ENCODE results near the gene KDELR1. TPM values are rescaled to one million over a fixed set of nuclear protein-coding genes. Genes with fewer than 3 reads are reported as not detected.

The KDELR1 gene
- total and polyA plus RNA-seq, 9 of the 15 experiments (the other 6 are each of a cell fraction or from before 2014, with no cell fraction given): 6.1 to 165 (median 58.5) TPM

DNA sequence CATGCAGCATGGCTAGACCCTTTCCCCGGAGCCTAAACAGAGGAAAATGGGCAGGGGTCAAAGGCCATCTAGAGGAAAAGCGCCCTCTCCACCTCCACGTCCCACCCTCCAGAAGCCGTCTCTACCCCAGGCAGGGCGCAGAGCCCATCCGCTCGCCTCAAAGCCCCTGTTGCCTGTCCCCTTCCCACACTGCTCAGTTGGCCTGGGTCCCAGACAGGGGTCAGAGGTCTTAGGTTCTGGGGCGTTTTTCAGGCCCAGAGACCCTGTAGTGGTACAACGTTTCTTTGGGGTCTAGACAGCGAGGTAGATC lies 27.9 kb downstream of the KDELR1 start:
- Histone ChIP-seq H3K4me2 (ENCODE audit: insufficient read depth, low read length) (peak overlapping the region; percentile 98), H3K79me2 (ENCODE audit: control insufficient read depth, insufficient read depth, low read length) (peaks cover 4% of the 10 kb centered on the region; the same call in 1 of the 3 replicates), H4K20me1 (replicated peaks; ENCODE audit: control insufficient read depth, insufficient read depth, low read length) (no peaks in the 10 kb centered on the region), H3K9ac (ENCODE audit: insufficient read depth in 1 of 2, low read depth in 2 of 2, low read length in 2 of 2) (peak overlapping the region; percentile 93 to 96), H3K4me3 (peak overlapping the region; percentile 52), H3K9me3 (replicated peaks; ENCODE audit: control insufficient read depth, insufficient read depth, low read depth, low read length) (no peaks in the 10 kb centered on the region), H3K36me3 (ENCODE audit: control insufficient read depth, insufficient read depth, low read length) (peaks cover 3% of the 10 kb centered on the region; the same call in 2 of the 3 replicates), H3K4me1 (replicated peaks in 1 of 2; ENCODE audit: control insufficient read depth in 2 of 2, insufficient read depth in 2 of 2, low read length in 2 of 2) (peaks cover 8 to 25% of the 10 kb centered on the region in 2 experiments), H2AFZ (ENCODE audit: low read depth, low read length) (peak overlapping the region; percentile 93), H3K27ac (ENCODE audit: extremely low read depth, low read depth, low read length) (peak overlapping the region; percentile 96), H3K27me3 (ENCODE audit: control insufficient read depth in 2 of 2, insufficient read depth in 2 of 2, low read length in 2 of 2) (no peaks in the 10 kb centered on the region), H3K9me1 (ENCODE audit: control insufficient read depth, insufficient read depth, low read length) (no peaks in the 10 kb centered on the region)
- in situ Hi-C loops (cut with MboI): no loop called here
- FAIRE-seq: no peak
- peak in 1 of 4 experiments; percentile 23 for DNase-seq (ENCODE audit: extremely low read depth in 1 of 4, low spot score in 3 of 4)
- POLR2A ChIA-PET: interaction anchor here (0.6 to 2.5 kb wide), 14 partner anchors 9 to 1453 kb away, joined by 3 to 13 read pairs (median 4); partner anchors contain the start of gene KDELR1
- BruUV-seq (replicated peaks): TSS peak; percentile 86
- 0% methylated on average over 10 of the region's 10 CpGs for WGBS (ENCODE audit: insufficient coverage, low coverage, missing lambda C conversion rate)
- ATAC-seq: peak; percentile 9
- intact Hi-C loops (cut with micrococcal nuclease): loop anchor here (5.0 kb wide), 1 partner anchor 41 kb away; a partner anchor contains a TSS
- CTCF ChIA-PET (ENCODE audit: low intra/inter-chr PET ratio): no interaction called here
- TF ChIP-seq HDAC1 (IDR thresholded peaks at IDR 0.05): peak in 1 of 2 experiments; percentile 62; a peak in 1 of 4 replicates
- peak; percentile 49 for TF ChIP-seq DPF2 (IDR thresholded peaks at IDR 0.05)
- peak; percentile 10; the same call in 1 of the 2 replicates for TF ChIP-seq CC2D1A (IDR thresholded peaks at IDR 0.05)
- 0 out of 2 replicates have a peak, but pooled peaks have one; percentile 27 for TF ChIP-seq NBN (IDR thresholded peaks at IDR 0.05; ENCODE audit: low read depth)
- TF ChIP-seq, protein P1, sequence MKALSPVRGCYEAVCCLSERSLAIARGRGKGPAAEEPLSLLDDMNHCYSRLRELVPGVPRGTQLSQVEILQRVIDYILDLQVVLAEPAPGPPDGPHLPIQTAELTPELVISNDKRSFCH (CRISPR knock-in tag; IDR thresholded peaks at IDR 0.05): no peak
- TF ChIP-seq, protein P1 (tag; IDR thresholded peaks at IDR 0.05): peak; percentile 17; the same call in 1 of the 2 replicates
- no peak for TF ChIP-seq ZNF696 (CRISPR knock-in tag; conservative IDR thresholded peaks at IDR 0.05)
- no peak for TF ChIP-seq L3MBTL2 (IDR thresholded peaks at IDR 0.05)
- TF ChIP-seq BCOR (IDR thresholded peaks at IDR 0.05): no peak
- TF ChIP-seq, protein P2, sequence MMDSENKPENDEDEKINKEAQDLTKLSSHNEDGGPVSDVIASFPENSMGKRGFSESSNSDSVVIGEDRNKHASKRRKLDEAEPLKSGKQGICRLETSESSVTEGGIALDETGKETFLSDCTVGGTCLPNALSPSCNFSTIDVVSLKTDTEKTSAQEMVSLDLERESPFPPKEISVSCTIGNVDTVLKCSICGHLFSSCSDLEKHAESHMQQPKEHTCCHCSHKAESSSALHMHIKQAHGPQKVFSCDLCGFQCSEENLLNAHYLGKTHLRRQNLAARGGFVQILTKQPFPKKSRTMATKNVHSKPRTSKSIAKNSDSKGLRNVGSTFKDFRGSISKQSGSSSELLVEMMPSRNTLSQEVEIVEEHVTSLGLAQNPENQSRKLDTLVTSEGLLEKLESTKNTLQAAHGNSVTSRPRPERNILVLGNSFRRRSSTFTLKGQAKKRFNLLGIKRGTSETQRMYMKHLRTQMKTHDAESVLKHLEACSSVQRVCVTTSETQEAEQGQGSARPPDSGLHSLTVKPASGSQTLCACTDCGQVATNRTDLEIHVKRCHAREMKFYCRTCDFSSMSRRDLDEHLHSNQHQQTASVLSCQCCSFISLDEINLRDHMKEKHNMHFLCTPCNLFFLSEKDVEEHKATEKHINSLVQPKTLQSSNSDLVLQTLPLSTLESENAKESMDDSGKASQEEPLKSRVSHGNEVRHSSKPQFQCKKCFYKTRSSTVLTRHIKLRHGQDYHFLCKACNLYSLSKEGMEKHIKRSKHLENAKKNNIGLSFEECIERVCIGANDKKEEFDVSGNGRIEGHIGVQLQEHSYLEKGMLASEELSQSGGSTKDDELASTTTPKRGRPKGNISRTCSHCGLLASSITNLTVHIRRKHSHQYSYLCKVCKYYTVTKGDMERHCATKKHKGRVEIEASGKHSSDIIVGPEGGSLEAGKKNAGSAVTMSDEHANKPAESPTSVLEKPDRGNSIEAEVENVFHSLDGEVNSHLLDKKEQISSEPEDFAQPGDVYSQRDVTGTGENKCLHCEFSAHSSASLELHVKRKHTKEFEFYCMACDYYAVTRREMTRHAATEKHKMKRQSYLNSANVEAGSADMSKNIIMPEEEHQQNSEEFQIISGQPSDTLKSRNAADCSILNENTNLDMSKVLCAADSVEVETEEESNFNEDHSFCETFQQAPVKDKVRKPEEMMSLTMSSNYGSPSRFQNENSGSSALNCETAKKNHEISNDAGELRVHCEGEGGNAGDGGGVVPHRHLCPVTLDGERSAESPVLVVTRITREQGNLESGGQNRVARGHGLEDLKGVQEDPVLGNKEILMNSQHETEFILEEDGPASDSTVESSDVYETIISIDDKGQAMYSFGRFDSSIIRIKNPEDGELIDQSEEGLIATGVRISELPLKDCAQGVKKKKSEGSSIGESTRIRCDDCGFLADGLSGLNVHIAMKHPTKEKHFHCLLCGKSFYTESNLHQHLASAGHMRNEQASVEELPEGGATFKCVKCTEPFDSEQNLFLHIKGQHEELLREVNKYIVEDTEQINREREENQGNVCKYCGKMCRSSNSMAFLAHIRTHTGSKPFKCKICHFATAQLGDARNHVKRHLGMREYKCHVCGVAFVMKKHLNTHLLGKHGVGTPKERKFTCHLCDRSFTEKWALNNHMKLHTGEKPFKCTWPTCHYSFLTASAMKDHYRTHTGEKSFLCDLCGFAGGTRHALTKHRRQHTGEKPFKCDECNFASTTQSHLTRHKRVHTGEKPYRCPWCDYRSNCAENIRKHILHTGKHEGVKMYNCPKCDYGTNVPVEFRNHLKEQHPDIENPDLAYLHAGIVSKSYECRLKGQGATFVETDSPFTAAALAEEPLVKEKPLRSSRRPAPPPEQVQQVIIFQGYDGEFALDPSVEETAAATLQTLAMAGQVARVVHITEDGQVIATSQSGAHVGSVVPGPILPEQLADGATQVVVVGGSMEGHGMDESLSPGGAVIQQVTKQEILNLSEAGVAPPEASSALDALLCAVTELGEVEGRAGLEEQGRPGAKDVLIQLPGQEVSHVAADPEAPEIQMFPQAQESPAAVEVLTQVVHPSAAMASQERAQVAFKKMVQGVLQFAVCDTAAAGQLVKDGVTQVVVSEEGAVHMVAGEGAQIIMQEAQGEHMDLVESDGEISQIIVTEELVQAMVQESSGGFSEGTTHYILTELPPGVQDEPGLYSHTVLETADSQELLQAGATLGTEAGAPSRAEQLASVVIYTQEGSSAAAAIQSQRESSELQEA (IDR thresholded peaks at IDR 0.05; ENCODE audit: low read depth): peak; percentile 38; the same call in 1 of the 2 replicates
- peak; percentile 32; the same call in 1 of the 2 replicates for TF ChIP-seq PHB (CRISPR knock-in tag; IDR thresholded peaks at IDR 0.05)
- TF ChIP-seq ZNF324 (CRISPR knock-in tag; IDR thresholded peaks at IDR 0.05): no peak
- TF ChIP-seq, protein P3, sequence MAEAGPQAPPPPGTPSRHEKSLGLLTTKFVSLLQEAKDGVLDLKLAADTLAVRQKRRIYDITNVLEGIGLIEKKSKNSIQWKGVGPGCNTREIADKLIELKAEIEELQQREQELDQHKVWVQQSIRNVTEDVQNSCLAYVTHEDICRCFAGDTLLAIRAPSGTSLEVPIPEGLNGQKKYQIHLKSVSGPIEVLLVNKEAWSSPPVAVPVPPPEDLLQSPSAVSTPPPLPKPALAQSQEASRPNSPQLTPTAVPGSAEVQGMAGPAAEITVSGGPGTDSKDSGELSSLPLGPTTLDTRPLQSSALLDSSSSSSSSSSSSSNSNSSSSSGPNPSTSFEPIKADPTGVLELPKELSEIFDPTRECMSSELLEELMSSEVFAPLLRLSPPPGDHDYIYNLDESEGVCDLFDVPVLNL (CRISPR knock-in tag; IDR thresholded peaks at IDR 0.05; ENCODE audit: low read depth): 0 out of 2 replicates have a peak, but pooled peaks have one; percentile 1

Measured in K562 (cell line).